K562 (cell line): ENCODE measurements around the gene PARP1. TPM values are rescaled to one million over a fixed set of nuclear protein-coding genes. Genes with fewer than 3 reads are reported as not detected.

Experiments used
- ATAC-seq: fragments of 200-7000 bp; cut with Tn5 transposase; 3 replicates; pipeline ENCODE4 v1.9.1; 2020; ENCODE audit warnings: moderate library complexity
- BruUV-seq: library from RNA; stranded (reverse); fragments of 400-500 nt; replicated peaks from 2 replicates; lab custom pipeline; 2021; lab: Mats Ljungman, UMichigan
- CTCF ChIA-PET: fragments of 300-600 bp; formaldehyde crosslinking; extraction: SDS; loops from one replicate; lab custom pipeline; 2021; ENCODE audit warnings: low intra/inter-chr PET ratio; lab: Yijun Ruan, JAX
- POLR2A ChIA-PET: fragments of 300-600, 350-650 bp; sonication (Branson Sonifier 250); formaldehyde crosslinking; extraction: SDS; loops from one replicate; lab custom pipeline; 2021; ENCODE audit warnings: antibody characterized with exemption, inconsistent platforms; lab: Yijun Ruan, JAX
- DNase-seq, 4 experiments: peaks; one replicate each; pipeline versions ENCODE4 v3.0.0 to v3.0.0-alpha.2; 2011 to 2018; ENCODE audit warnings: low spot score in 3 of 4, mixed read lengths in 3 of 4; ENCODE audit errors: extremely low read depth in 1 of 4
- FAIRE-seq: peaks from 2 replicates; lab custom pipeline; 2011; peaks lifted over from hg19 to GRCh38; lab: Jason Lieb, UNC
- H2AFZ ChIP-seq: 2 replicates; pipeline ENCODE4 v1.6.0; 2011; ENCODE audit warnings: low read depth, low read length, control low read depth, inconsistent platforms
- H3K27ac ChIP-seq: fragments of 200-600 bp; 3 replicates; pipeline ENCODE4 v1.8.0; 2011; ENCODE audit warnings: low read depth, mild to moderate bottlenecking, control low read depth, inconsistent platforms, low read length, moderate library complexity, mixed read lengths; ENCODE audit errors: extremely low read depth
- H3K27me3 ChIP-seq, 2 experiments: fragments of 300-600 bp in 1 of 2; 2 replicates in 1 of 2; 3 replicates in 1 of 2; pipeline versions ENCODE4 v1.6.0 to v1.8.0; 2011; ENCODE audit warnings: inconsistent platforms in 2 of 2, low read length in 2 of 2, mild to moderate bottlenecking in 1 of 2, mixed read lengths in 1 of 2, moderate library complexity in 1 of 2; ENCODE audit not compliant: control insufficient read depth in 2 of 2, insufficient read depth in 2 of 2
- H3K36me3 ChIP-seq: fragments of 300-600 bp; 3 replicates; pipeline ENCODE4 v1.8.0; 2011; ENCODE audit warnings: mild to moderate bottlenecking, low read length, inconsistent platforms; ENCODE audit not compliant: control insufficient read depth, insufficient read depth
- H3K4me1 ChIP-seq, 2 experiments: fragments of 200-600 bp in 1 of 2; replicated peaks in 1 of 2; 2 replicates in 1 of 2; 3 replicates in 1 of 2; pipeline versions ENCODE4 v1.5.1 to v1.8.0; 2011; ENCODE audit warnings: inconsistent platforms in 2 of 2, low read length in 2 of 2, mild to moderate bottlenecking in 1 of 2, mixed read lengths in 1 of 2, moderate library complexity in 1 of 2; ENCODE audit not compliant: control insufficient read depth in 2 of 2, insufficient read depth in 2 of 2
- H3K4me2 ChIP-seq: 2 replicates; pipeline ENCODE4 v1.6.1; 2011; ENCODE audit warnings: low read length, control low read depth, inconsistent platforms, mixed read lengths; ENCODE audit not compliant: insufficient read depth
- H3K4me3 ChIP-seq: fragments of 200-600 bp; sonication (generic), shearing (Covaris generic); 2 replicates; pipeline ENCODE4 v1.5.1; 2016; ENCODE audit warnings: control low read depth, inconsistent platforms
- H3K79me2 ChIP-seq: fragments of 200-600 bp; 3 replicates; pipeline ENCODE4 v1.8.0; 2011; ENCODE audit warnings: low read length, inconsistent platforms; ENCODE audit not compliant: control insufficient read depth, insufficient read depth
- H3K9ac ChIP-seq, 2 experiments: 2 replicates each; pipeline versions ENCODE4 v1.6.0 to v1.6.1; 2011; ENCODE audit warnings: low read depth in 2 of 2, low read length in 2 of 2, control low read depth in 1 of 2, inconsistent platforms in 1 of 2, mild to moderate bottlenecking in 1 of 2, mixed read lengths in 1 of 2; ENCODE audit not compliant: insufficient read depth in 1 of 2
- H3K9me1 ChIP-seq: one replicate; pipeline ENCODE4 v1.6.0; 2011; ENCODE audit warnings: inconsistent platforms, mild to moderate bottlenecking, low read length, moderate library complexity; ENCODE audit not compliant: control insufficient read depth, insufficient read depth
- H3K9me3 ChIP-seq: replicated peaks from 2 replicates; pipeline ENCODE4 v1.5.1; 2011; ENCODE audit warnings: low read depth, low read length, inconsistent platforms; ENCODE audit not compliant: control insufficient read depth, insufficient read depth
- H4K20me1 ChIP-seq: replicated peaks from 2 replicates; pipeline ENCODE4 v1.6.1; 2011; ENCODE audit warnings: low read length, inconsistent platforms, mixed read lengths; ENCODE audit not compliant: control insufficient read depth, insufficient read depth
- ELF4 ChIP-seq: fragments of 450-650 bp; formaldehyde crosslinking; IDR thresholded peaks from 2 replicates; pipeline ENCODE4 v1.4.0; 2022; ENCODE audit warnings: missing genetic modification characterization
- MTA3 ChIP-seq: fragments of 450-650 bp; formaldehyde crosslinking; IDR thresholded peaks from 2 replicates; pipeline ENCODE4 v1.6.1; 2017; ENCODE audit warnings: mild to moderate bottlenecking, borderline replicate concordance
- MXI1 ChIP-seq: IDR thresholded peaks from 2 replicates; pipeline ENCODE4 v1.6.1; 2011; ENCODE audit warnings: low read depth, mild to moderate bottlenecking, improper control_type of control experiment, low read length
- NCOR1 ChIP-seq: fragments of 450-650 bp; IDR thresholded peaks from 2 replicates; pipeline ENCODE4 v1.6.1; 2016; ENCODE audit warnings: mild to moderate bottlenecking, moderate library complexity
- NRF1 ChIP-seq, 2 experiments: fragments of 450-650 bp; IDR thresholded peaks in 1 of 2; conservative IDR thresholded peaks in 1 of 2; 2 replicates each; pipeline ENCODE4 v1.6.1; 2014; ENCODE audit warnings: mild to moderate bottlenecking in 2 of 2
- PBX2 ChIP-seq, 2 experiments: IDR thresholded peaks in 1 of 2; conservative IDR thresholded peaks in 1 of 2; 2 replicates each; pipeline ENCODE4 v1.6.1; 2016; ENCODE audit warnings: low read depth in 2 of 2, mild to moderate bottlenecking in 1 of 2, missing compliant biosample characterization in 1 of 2, missing genetic modification characterization in 1 of 2, moderate library complexity in 1 of 2
- RBM25 ChIP-seq: fragments of 200-400 bp; formaldehyde crosslinking; IDR thresholded peaks from 2 replicates; pipeline ENCODE4 v1.6.1; 2018; ENCODE audit warnings: low read length, low read depth, moderate library complexity; ENCODE audit not compliant: severe bottlenecking
- SMARCA5 ChIP-seq: fragments of 450-650 bp; IDR thresholded peaks from 2 replicates; pipeline ENCODE4 v1.6.1; 2016
- TFAP4 ChIP-seq: sonication (generic); formaldehyde crosslinking; IDR thresholded peaks from 2 replicates; pipeline ENCODE4 v1.8.0; 2022; ENCODE audit warnings: missing genetic modification reagents, mild to moderate bottlenecking, moderate library complexity, borderline replicate concordance
- TFE3 ChIP-seq: fragments of 450-650 bp; formaldehyde crosslinking; IDR thresholded peaks from 2 replicates; pipeline ENCODE4 v1.4.0; 2020; ENCODE audit warnings: mild to moderate bottlenecking, mixed read lengths
- ZNF212 ChIP-seq: fragments of 450-650 bp; formaldehyde crosslinking; IDR thresholded peaks from 2 replicates; pipeline ENCODE4 v1.4.0; 2020; ENCODE audit warnings: mild to moderate bottlenecking
- ZNF445 ChIP-seq: fragments of 250-450 bp; sonication (Bioruptor Pico); IDR thresholded peaks from 2 replicates; pipeline ENCODE4 v1.4.0; 2020; ENCODE audit warnings: low read depth, mild to moderate bottlenecking, moderate library complexity
- ZNF512 ChIP-seq: IDR thresholded peaks from 2 replicates; pipeline ENCODE4 v1.6.1; 2016; ENCODE audit warnings: missing genetic modification characterization, missing compliant biosample characterization
- ZNF766 ChIP-seq: fragments of 200-800 bp; sonication (Bioruptor generic); conservative IDR thresholded peaks from 2 replicates; pipeline ENCODE4 v1.6.1; 2016; ENCODE audit warnings: missing genetic modification characterization, missing compliant biosample characterization
- WGBS: fragments of 100-300 bp; shearing (Covaris generic); methylation state at CpG from one replicate; pipeline ENCODE4 v1.1.6; 2016; ENCODE audit warnings: low coverage, mixed read lengths; ENCODE audit not compliant: insufficient coverage; ENCODE audit errors: missing lambda C conversion rate; 5-methylcytosine and 5-hydroxymethylcytosine counted together
- in situ Hi-C: fragments of 300-500 bp; cut with MboI; formaldehyde crosslinking; loops from 4 replicates; pipeline ENCODE4 v1.15.0; 2018; ENCODE audit warnings: inconsistent platforms, mixed read lengths
- intact Hi-C: fragments of 100-400 bp; cut with micrococcal nuclease; formaldehyde crosslinking; loops from 2 replicates; pipeline ENCODE4 v1.14.2; 2022
- polyA plus RNA-seq, 8 experiments: library from polyadenylated mRNA; depleted of rRNA in 4 of 8; stranded (reverse) in 5 of 8; unstranded in 3 of 8; fragments of >200 nt; fragmentation: Nextera tagmentation in 2 of 8; fragmentation: Illumina TruSeq in 1 of 8; extraction: Ambion mirVana in 2 of 8; extraction: Trizol in 1 of 8; gene quantifications; 2 replicates each; pipeline versions ENCODE4 v1.2.1 to v1.2.3, GENCODE V29; 2011 to 2014; ENCODE audit warnings: inconsistent platforms in 1 of 8, missing spikeins in 1 of 8
- total RNA-seq, 7 experiments: library from RNA; depleted of rRNA in 6 of 7; stranded (reverse); fragments of >200 nt in 6 of 7; fragmentation: Illumina TruSeq in 2 of 7; extraction: Trizol in 2 of 7; gene quantifications; 2 replicates each; pipeline versions ENCODE4 v1.2.1 to v1.2.3, GENCODE V29; 2011 to 2021; ENCODE audit warnings: low replicate concordance in 1 of 7

Gene PARP1
- total and polyA plus RNA-seq, 9 of the 15 experiments (the other 6 are each of a cell fraction or from before 2014, with no cell fraction given): 121 to 306 (median 250) TPM

- H3K27me3 ChIP-seq: no peaks in the 10 kb centered on the region
- FAIRE-seq (peak; percentile 63), DNase-seq (peak in 2 of 4 experiments; percentile 58 to 72), ATAC-seq (peak; percentile 18)
- peak overlapping the region; percentile 76 to 87 for H3K9ac ChIP-seq
- H3K4me1 ChIP-seq: peaks cover 33 to 34% of the 10 kb centered on the region in 2 experiments
- H3K4me2 ChIP-seq: peak overlapping the region; percentile 94
- WGBS: 4% methylated on average over 16 of the region's 16 CpGs
- H3K9me3 ChIP-seq: no peaks in the 10 kb centered on the region
- intact Hi-C loops (loop anchor here (5.0 kb wide), 2 partner anchors 98 to 203 kb away; partner anchors contain the start of gene LIN9), in situ Hi-C loops (no loop called here)
- H4K20me1 ChIP-seq: peaks cover 26% of the 10 kb centered on the region
- H2AFZ ChIP-seq: no peak overlapping the region
- H3K79me2 ChIP-seq: peaks cover 67% of the 10 kb centered on the region
- ChIA-PET CTCF (no interaction called here), POLR2A (interaction anchor here (0.6 to 1.4 kb wide), 7 partner anchors 19 to 203 kb away, joined by 3 to 6 read pairs (median 3); partner anchors contain the start of gene LIN9)
- peaks cover 8% of the 10 kb centered on the region for H3K9me1 ChIP-seq
- H3K4me3 ChIP-seq: peak overlapping the region; percentile 78; the same call in 1 of the 2 replicates
- no TSS peak for BruUV-seq
- peaks cover 47% of the 10 kb centered on the region for H3K36me3 ChIP-seq
- peak overlapping the region; percentile 12; the same call in 1 of the 3 replicates for H3K27ac ChIP-seq
- TF ChIP-seq PBX2 (CRISPR knock-in tag; IDR thresholded peaks at IDR 0.05; ENCODE audit: low read depth) (no peak), PBX2 (tag; conservative IDR thresholded peaks at IDR 0.05; ENCODE audit: low read depth) (no peak), MTA3 (0 out of 2 replicates have a peak, but pooled peaks have one; percentile 30), TFAP4 (CRISPR knock-in tag) (0 out of 2 replicates have a peak, but pooled peaks have one; percentile 16), ELF4 (CRISPR knock-in tag) (no peak), ZNF512 (tag) (no peak), SMARCA5 (0 out of 2 replicates have a peak, but pooled peaks have one; percentile 35), NCOR1 (peak; percentile 34), TFE3 (CRISPR knock-in tag) (no peak), RBM25 (peak; percentile 66), MXI1 (no peak), ZNF445 (CRISPR knock-in tag) (0 out of 2 replicates have a peak, but pooled peaks have one; percentile 31), ZNF212 (CRISPR knock-in tag) (no peak), ZNF766 (CRISPR knock-in tag) (no peak), NRF1 (conservative IDR thresholded peaks at IDR 0.05 in 1 of 2, IDR thresholded peaks at IDR 0.05 in 1 of 2) (peak; percentile 35 to 56; a peak in 3 of 4 replicates)
Measured at GRCh38 chr1:226405411-226405988, 2.4 kb downstream of the PARP1 start.
